Activated naive CD4-positive, alpha-beta T cell treated with anti-CD3 and anti-CD28 coated beads, Interleukin-2, amount 50 U/mL, for 24 hours (primary cell): ENCODE data around the gene MLXIPL.
"Not testable (repeated sequence)": the region's sequence is repeated elsewhere in the genome, so short reads cannot be mapped to it uniquely, and the experiment has no call there.

ENCODE experiments used
- H3K27ac Mint-ChIP-seq: one replicate; pipeline ENCODE4 v1.8.0; 2021; ENCODE audit warnings: mild to moderate bottlenecking, mixed read lengths
- H3K27me3 Mint-ChIP-seq: one replicate; pipeline ENCODE4 v1.8.0; 2021; ENCODE audit warnings: mixed read lengths
- H3K36me3 Mint-ChIP-seq: one replicate; pipeline ENCODE4 v1.8.0; 2021; ENCODE audit warnings: mixed read lengths
- H3K4me1 Mint-ChIP-seq: one replicate; pipeline ENCODE4 v1.8.0; 2021; ENCODE audit warnings: mixed read lengths
- H3K4me3 Mint-ChIP-seq: one replicate; pipeline ENCODE4 v1.8.0; 2021; ENCODE audit warnings: mild to moderate bottlenecking, mixed read lengths
- H3K9me3 Mint-ChIP-seq: one replicate; pipeline ENCODE4 v1.8.0; 2021; ENCODE audit warnings: mixed read lengths

Gene MLXIPL

DNA sequence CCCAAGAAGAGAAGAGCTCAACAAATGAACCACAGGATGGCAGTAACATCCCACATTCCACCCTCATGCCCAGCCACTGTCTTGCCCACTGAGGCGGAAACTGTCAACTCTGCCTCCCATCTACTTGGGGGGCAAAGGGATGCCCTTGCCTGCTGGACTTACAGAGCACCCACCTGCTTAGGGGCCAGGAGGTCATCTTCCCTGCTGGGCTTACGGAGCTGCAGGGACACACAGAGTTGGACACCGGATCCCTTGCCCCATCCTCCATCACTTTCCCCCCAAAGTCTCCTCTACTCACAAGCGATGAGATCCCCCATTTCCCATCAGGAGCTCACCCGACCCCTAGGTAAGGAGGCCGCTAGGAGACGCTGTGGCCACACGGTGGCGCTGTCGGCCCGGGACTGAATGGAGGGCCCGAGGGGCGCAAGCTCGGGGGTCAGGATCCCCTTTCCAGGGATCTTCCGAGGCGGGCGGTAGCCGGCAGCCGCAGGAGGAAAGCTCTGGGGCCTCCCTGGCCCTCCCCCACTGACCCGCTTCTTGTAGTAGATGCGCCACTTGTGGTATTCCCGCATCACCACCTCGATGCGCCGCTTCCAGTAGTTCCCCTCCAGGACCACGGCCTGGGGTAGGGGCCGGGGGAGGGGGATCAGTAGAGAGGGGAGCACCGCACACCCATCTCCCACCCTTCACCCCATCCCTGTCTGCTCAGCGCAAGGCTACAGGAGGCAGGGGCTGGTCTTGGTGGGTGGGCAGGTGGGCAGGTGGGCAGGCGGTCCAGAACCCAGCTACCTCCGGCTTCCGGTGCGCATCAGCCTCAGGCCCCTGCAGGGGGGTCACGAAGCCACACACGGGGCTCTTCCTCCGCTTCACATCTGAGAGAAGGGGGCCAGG, 17.3 kb downstream of the MLXIPL start:
- no peaks in the 10 kb centered on the region for H3K36me3 Mint-ChIP-seq
- no peak overlapping the region for H3K4me3 Mint-ChIP-seq
- no peaks in the 10 kb centered on the region for H3K4me1 Mint-ChIP-seq
- no peak overlapping the region for H3K27ac Mint-ChIP-seq
- no peaks in the 10 kb centered on the region for H3K9me3 Mint-ChIP-seq
- peaks cover 10% of the 10 kb centered on the region for H3K27me3 Mint-ChIP-seq

DNA sequence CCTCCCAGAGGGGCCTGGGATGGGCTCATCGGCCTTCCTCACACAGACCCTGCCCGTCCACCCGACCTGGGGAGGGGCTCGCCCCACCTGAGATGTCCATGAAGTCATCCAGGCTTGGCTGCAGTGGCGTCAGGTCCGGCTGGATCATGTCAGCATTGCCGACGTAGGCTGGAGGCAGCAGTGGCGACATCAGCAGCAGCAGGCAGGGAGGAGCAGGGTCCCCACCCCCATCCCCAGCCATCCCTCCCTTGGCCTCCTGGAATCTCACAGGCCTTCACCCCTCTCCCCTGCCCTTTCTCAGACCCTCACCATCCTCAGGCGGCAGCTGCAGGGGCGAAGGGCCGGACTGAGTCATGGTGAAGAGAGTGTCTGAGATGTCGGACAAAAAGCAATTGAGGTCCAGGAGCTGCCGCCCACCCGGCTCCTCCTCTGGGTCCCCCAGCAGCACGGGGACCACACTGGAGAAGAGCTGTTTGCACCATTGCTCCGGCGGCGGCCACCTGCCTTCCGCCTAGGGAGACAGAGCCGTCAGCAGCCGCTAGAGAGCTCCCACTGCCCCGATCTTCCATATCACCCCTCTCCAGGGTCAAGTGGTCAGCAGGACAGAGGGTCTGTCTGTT, 18.6 kb downstream of the MLXIPL start:
- H3K27me3 Mint-ChIP-seq = peaks cover 10% of the 10 kb centered on the region
- no peaks in the 10 kb centered on the region for H3K4me1 Mint-ChIP-seq
- H3K27ac Mint-ChIP-seq = no peak overlapping the region
- no peak overlapping the region for H3K4me3 Mint-ChIP-seq
- H3K9me3 Mint-ChIP-seq = no peaks in the 10 kb centered on the region
- H3K36me3 Mint-ChIP-seq = no peaks in the 10 kb centered on the region

- H3K27me3 Mint-ChIP-seq = peaks cover 7% of the 10 kb centered on the region
- no peaks in the 10 kb centered on the region for H3K9me3 Mint-ChIP-seq
- no peaks in the 10 kb centered on the region for H3K36me3 Mint-ChIP-seq
- no peaks in the 10 kb centered on the region for H3K4me1 Mint-ChIP-seq
- no peak overlapping the region for H3K4me3 Mint-ChIP-seq
- no peak overlapping the region for H3K27ac Mint-ChIP-seq
Measured at GRCh38 chr7:73602721-73603651, 21.3 kb downstream of the MLXIPL start.

GRCh38 chr7:73599916-73600315, 24.4 kb downstream of the MLXIPL start:
- no peaks in the 10 kb centered on the region for H3K4me1 Mint-ChIP-seq
- no peak overlapping the region for H3K27ac Mint-ChIP-seq
- H3K9me3 Mint-ChIP-seq = no peaks in the 10 kb centered on the region
- H3K27me3 Mint-ChIP-seq = peaks cover 5% of the 10 kb centered on the region
- no peaks in the 10 kb centered on the region for H3K36me3 Mint-ChIP-seq
- no peak overlapping the region for H3K4me3 Mint-ChIP-seq

DNA sequence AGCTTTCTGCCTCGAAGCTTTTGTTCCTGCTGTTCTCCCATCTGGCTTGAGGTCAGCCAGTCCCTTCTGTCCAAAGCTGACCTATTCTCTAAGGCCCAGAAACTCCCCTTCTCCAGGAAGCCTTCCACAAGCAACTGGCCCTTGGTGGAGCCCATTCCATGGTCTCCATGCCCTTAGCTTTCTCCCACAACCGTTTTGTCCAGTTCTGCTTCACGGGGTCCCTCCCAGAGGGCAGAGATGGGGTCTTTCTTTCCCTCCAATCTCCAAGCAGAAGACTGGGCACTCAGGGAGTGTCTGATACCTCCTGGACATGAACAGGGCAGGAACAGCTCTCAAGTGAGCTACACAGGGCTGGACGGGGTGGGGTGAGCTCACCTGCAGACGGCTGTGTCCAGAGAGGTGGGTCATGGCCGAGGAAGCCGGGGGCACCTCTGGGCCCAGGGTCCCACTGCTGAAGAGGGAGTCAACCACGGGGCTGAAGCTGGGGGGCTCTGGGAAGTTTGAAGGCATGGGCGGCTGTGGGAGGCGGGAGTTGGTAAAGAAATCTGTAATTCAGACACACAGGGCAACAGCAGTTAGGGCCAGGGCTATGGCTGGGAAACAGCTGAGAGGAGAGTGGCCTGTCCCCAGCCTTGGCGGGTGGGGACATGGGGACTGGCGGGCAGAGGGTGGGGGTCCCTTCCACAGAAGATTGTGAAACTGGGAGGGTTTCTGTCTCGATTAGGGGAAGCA, 25.0 kb downstream of the MLXIPL start:
- Mint-ChIP-seq H3K36me3 (no peaks in the 10 kb centered on the region), H3K27ac (no peak overlapping the region), H3K27me3 (peaks cover 5% of the 10 kb centered on the region), H3K4me1 (no peaks in the 10 kb centered on the region), H3K9me3 (no peaks in the 10 kb centered on the region), H3K4me3 (no peak overlapping the region)

DNA sequence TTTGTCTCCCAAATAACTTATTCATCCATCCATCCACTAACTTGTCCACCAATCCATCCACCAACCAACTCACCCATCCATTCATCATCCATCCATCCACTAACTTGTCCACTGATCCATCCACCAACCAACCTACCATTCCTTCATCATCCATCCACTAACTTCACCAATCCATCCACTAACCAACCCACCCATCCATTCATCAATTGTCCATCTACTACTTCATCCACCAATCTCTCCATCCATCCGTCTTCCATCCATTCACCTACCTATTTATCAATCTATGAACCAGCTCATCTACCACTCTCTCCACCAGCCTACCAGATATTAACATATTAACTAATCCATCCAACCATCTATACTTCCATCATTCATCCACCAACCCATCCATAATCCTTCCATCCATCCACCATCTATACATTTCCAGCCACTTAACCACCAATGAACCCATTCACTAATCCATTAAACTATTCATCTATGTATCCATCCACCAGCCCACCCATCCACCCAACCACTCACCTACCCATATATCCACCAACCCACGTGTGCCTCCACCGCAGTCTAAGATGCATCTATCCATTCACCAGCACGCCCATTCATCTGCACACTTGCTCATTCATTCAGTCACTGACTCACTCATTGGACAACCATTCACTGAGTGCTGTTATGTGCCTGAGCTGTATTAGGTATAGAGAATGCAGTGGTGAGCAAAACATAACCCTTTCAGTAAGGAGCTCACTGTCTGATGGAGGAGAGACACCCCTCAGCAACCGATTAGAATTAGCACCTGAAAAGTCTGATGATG, 26.1 kb downstream of the MLXIPL start:
- no peaks in the 10 kb centered on the region for H3K9me3 Mint-ChIP-seq
- H3K36me3 Mint-ChIP-seq = no peaks in the 10 kb centered on the region
- H3K4me3 Mint-ChIP-seq = no peak overlapping the region
- peaks cover 5% of the 10 kb centered on the region for H3K27me3 Mint-ChIP-seq
- H3K4me1 Mint-ChIP-seq = no peaks in the 10 kb centered on the region
- no peak overlapping the region for H3K27ac Mint-ChIP-seq

- Mint-ChIP-seq H3K4me3 (no peak overlapping the region), H3K36me3 (no peaks in the 10 kb centered on the region), H3K9me3 (no peaks in the 10 kb centered on the region), H3K27me3 (peaks cover 5% of the 10 kb centered on the region), H3K27ac (no peak overlapping the region), H3K4me1 (no peaks in the 10 kb centered on the region)
Measured at GRCh38 chr7:73596191-73597065, 27.9 kb downstream of the MLXIPL start.

DNA sequence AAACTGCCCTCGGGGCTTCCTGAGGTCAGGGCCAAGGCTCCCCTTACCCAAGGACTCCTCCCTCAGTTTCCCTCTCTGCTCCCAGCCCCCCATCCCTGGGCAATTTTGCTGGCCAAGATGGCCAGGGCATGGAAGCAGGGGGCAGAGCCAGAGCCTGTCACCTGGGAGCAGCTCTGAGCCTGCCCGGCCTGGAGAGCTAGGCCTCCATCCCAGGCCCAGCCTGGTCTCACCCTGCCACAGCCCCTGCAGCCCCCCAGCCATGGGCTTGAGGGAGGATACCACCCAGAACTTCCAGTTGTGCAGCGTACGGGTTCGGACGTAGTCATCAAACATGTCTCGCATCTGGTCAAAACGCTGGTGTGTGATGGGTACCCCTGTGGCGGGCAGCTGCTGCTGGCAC, 29.0 kb downstream of the MLXIPL start:
- Mint-ChIP-seq H3K36me3 (no peaks in the 10 kb centered on the region), H3K4me3 (no peak overlapping the region), H3K27me3 (peaks cover 5% of the 10 kb centered on the region), H3K4me1 (no peaks in the 10 kb centered on the region), H3K27ac (no peak overlapping the region), H3K9me3 (no peaks in the 10 kb centered on the region)

GRCh38 chr7:73593207-73594045, 30.9 kb downstream of the MLXIPL start:
- Mint-ChIP-seq H3K4me3 (no peak overlapping the region), H3K27me3 (peaks cover 4% of the 10 kb centered on the region), H3K36me3 (no peaks in the 10 kb centered on the region), H3K27ac (no peak overlapping the region), H3K4me1 (no peaks in the 10 kb centered on the region), H3K9me3 (no peaks in the 10 kb centered on the region)

GRCh38 chr7:73586911-73587310, 37.4 kb downstream of the MLXIPL start:
- H3K36me3 Mint-ChIP-seq = no peaks in the 10 kb centered on the region
- H3K4me3 Mint-ChIP-seq = no peak overlapping the region
- peak overlapping the region; percentile 43 for H3K27ac Mint-ChIP-seq
- H3K4me1 Mint-ChIP-seq = peaks cover 5% of the 10 kb centered on the region
- no peaks in the 10 kb centered on the region for H3K9me3 Mint-ChIP-seq
- no peaks in the 10 kb centered on the region for H3K27me3 Mint-ChIP-seq

DNA sequence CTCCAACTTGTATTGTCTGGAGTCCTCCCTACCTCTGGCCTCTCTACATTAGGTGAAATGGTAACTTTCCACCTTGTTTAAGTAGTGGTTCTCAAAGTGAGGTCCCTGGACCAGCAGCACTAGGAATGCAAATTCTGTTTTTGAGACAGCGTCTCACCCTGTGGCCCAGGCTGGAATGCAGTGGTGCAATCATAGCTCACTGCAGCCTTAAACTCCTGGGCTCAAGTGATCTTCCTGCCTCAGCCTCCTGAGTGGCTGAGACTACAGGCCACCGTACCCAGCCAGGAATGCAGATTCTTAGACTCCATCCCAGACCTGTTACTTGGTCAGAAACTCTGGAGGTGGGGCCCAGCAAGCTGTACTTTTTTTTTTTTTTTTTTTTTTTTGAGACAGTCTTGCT, 39.1 kb downstream of the MLXIPL start:
- no peak overlapping the region for H3K4me3 Mint-ChIP-seq
- H3K4me1 Mint-ChIP-seq = peaks cover 5% of the 10 kb centered on the region
- H3K36me3 Mint-ChIP-seq = no peaks in the 10 kb centered on the region
- H3K27ac Mint-ChIP-seq = no peak overlapping the region
- no peaks in the 10 kb centered on the region for H3K9me3 Mint-ChIP-seq
- no peaks in the 10 kb centered on the region for H3K27me3 Mint-ChIP-seq

GRCh38 chr7:73582664-73583202, 41.6 kb downstream of the MLXIPL start:
- no peak overlapping the region for H3K4me3 Mint-ChIP-seq
- H3K9me3 Mint-ChIP-seq = no peaks in the 10 kb centered on the region
- no peak overlapping the region for H3K27ac Mint-ChIP-seq
- H3K4me1 Mint-ChIP-seq = peaks cover 16% of the 10 kb centered on the region
- peaks cover 1% of the 10 kb centered on the region for H3K36me3 Mint-ChIP-seq
- no peaks in the 10 kb centered on the region for H3K27me3 Mint-ChIP-seq

- H3K27me3 Mint-ChIP-seq, H3K9me3 Mint-ChIP-seq, H3K36me3 Mint-ChIP-seq, H3K27ac Mint-ChIP-seq, H3K4me3 Mint-ChIP-seq: not testable (repeated sequence)
- H3K4me1 Mint-ChIP-seq = peaks cover 24% of the 10 kb centered on the region
Measured at GRCh38 chr7:73581006-73581405, 43.3 kb downstream of the MLXIPL start.
